G401 (cell line): Measurements from ENCODE around the gene RRH. TPM values are rescaled to one million over a fixed set of nuclear protein-coding genes. Genes with fewer than 3 reads are reported as not detected.
"Not testable (repeated sequence)": the region's sequence is repeated elsewhere in the genome, so short reads cannot be mapped to it uniquely, and the experiment has no call there.

Experiments
- DNase-seq: peaks from one replicate; pipeline ENCODE4 v3.0.0-alpha.2; 2015; ENCODE audit warnings: low spot score
- in situ Hi-C: cut with HindIII; loops from 2 replicates; pipeline ENCODE4 v1.10.0; 2016; ENCODE audit warnings: low sequenced_read_pairs, mixed read lengths
- total RNA-seq: library from RNA; depleted of rRNA; stranded (reverse); fragments of >200 nt; shearing (Covaris generic); gene quantifications from 2 replicates; pipeline ENCODE4 v1.2.3, GENCODE V29; 2014

RRH gene
- total RNA-seq, 1 experiment from 2014 or later = not detected

- peak; percentile 19 for DNase-seq
Measured at GRCh38 chr4:109826719-109827118, 1.1 kb upstream of the RRH start.

GRCh38 chr4:109833756-109834155, 6.0 kb downstream of the RRH start:
- in situ Hi-C loops = no loop called here
- no peak for DNase-seq

More at GRCh38 chr4:109826719-109827118, 1.1 kb upstream of the RRH start:
- in situ Hi-C loops = no loop called here

GRCh38 chr4:109836985-109837384, 9.2 kb downstream of the RRH start:
- no peak for DNase-seq
- in situ Hi-C loops = no loop called here

- in situ Hi-C loops = no loop called here
Measured at GRCh38 chr4:109846395-109847098, 18.8 kb downstream of the RRH start.

DNA sequence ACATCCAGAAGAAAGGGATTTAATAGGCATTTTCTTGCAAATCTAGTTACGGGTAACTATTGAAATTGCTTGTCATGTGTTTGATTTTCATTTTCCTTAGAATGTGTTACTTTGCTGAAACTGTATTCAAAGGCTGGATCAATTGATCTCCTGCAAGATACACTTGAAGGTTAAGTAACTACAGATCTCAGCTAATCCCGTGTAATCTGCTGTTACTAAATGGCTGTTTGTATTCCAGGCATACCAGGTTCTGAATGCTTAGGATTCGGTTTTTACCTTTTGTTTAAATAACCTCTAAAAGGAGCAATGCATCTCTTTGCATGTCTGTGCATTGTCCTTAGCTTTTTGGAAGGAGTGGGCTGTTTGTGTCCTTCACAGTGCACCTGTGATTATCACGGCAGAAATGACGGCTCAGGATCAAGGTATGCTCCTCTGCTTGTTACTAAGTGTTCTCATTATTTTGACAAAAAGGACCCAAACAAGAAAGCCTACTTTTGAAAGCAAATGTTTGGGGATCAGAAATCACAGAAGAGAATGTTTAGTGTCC, 20.2 kb downstream of the RRH start, which contains the start of gene LRIT3:
Gene LRIT3 (plus strand): TSS at position 212 of the 547 bp plus-strand sequence. CDS start 95 bp downstream, at position 307.
- in situ Hi-C loops = no loop called here
- DNase-seq = no peak

More at GRCh38 chr4:109846395-109847098, 18.8 kb downstream of the RRH start:
- DNase-seq = no peak

DNA sequence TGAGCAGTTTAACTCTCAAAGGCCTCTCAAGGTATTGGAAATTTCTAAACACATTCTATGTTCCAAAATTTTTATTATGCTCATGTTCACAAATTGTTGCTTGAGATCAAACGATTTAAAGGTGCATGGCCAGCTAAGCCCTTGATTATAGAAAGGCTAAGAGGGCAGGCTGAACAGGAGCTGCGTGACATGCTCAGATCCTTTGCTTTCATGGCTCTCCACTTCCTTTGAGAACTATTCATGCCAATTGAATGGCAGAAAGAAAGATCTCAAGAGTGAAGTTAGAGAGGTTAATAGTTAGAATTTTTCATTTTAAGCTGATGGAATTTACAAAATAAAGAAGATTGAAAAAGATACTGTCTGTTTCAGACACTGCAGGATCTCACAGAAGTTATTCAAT, 20.7 kb downstream of the RRH start:
- in situ Hi-C loops = no loop called here
- DNase-seq = no peak

- no peak for DNase-seq
- in situ Hi-C loops = no loop called here
Measured at GRCh38 chr4:109850601-109851000, 22.8 kb downstream of the RRH start.

- in situ Hi-C loops, DNase-seq: not testable (repeated sequence)
Measured at GRCh38 chr4:109859426-109860300, 31.9 kb downstream of the RRH start.

- in situ Hi-C loops = no loop called here
- DNase-seq = no peak
Measured at GRCh38 chr4:109861271-109861670, 33.5 kb downstream of the RRH start.

DNA sequence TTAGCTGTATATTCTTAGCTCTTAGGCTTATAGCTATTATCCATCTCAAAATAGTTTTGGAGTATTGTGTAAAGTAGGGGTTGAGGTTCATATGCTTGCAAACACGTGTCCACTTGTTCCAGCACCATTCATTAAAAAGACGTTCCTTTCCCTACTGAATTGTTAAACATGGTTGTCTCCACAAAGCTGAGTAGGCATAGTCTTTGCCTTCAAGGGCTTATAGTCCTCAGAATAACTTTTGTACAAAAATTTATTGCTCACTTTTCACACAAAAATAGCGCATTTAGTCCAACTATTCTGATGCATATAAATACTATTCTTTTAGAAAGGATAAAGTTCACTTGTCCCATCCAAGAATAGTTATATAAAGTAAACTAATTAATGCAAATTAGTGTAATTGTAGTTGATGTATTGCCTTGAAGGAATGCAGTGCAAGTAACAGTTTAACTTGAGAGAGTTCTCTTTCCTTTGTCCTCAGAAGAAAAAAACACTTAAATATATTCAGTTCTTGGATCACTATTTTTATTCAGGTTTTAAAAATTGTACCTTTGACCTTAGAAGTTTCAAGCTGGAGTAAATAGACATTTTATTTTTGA, 34.2 kb downstream of the RRH start:
- in situ Hi-C loops = no loop called here

GRCh38 chr4:109864134-109864533, 36.4 kb downstream of the RRH start:
- no peak for DNase-seq
- in situ Hi-C loops = no loop called here

More for the DNA sequence above, 34.2 kb downstream of the RRH start:
- DNase-seq = no peak

GRCh38 chr4:109870061-109870460, 42.3 kb downstream of the RRH start:
- in situ Hi-C loops = no loop called here

DNA sequence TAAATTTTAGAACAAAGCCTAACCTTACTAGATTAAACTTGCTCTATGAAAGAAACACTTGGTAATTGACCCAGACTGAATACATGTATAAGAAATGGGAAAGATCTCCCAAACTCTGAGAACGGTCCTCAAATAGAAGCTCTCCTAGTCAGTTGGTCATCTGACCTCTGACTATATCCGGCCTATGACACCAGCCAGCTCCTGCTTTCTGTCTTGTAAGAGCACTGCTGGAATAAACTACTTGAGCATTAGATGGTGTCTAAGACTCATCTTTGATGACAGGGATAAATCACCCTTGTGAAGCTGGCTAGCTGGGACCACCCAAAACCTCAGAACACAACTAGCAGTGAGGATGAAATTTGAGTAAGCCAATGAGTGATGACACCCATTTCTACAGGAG, 44.3 kb downstream of the RRH start:
- in situ Hi-C loops = no loop called here
- no peak for DNase-seq

More at GRCh38 chr4:109870061-109870460, 42.3 kb downstream of the RRH start:
- DNase-seq = no peak

DNA sequence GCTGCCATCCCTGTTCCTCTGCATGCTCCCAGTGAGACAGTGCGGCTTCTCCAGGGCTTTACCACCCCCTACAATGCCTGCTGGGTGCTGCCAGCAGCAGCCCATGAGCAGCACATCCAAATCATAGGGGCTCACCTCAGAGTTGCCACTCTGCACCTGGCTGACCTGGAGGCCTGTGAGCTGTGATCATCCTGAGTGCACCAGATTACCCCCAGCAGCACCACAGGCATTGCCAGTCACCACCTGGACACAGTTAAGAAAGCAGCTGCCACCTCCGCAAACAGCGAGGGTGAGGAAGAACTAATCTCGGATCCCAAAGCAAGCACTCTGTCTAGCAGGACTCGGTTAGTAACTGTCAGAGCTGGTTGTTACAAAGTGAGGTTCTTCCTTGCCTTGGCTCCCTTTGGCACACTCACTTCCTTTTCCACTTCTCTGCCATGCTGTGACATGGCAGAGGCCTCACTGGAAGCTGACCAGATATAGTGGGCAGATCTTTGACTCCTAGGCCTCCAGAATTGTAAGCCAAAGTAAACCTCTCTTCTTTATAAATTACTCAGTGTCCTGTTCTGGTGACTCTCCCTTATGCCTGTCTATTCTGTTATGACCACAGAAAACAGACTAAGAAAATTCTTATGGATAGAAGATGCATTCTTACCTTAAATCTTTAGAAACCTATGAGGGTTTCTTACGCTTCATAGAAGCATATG, 45.3 kb downstream of the RRH start:
- DNase-seq = no peak
- in situ Hi-C loops = no loop called here

DNA sequence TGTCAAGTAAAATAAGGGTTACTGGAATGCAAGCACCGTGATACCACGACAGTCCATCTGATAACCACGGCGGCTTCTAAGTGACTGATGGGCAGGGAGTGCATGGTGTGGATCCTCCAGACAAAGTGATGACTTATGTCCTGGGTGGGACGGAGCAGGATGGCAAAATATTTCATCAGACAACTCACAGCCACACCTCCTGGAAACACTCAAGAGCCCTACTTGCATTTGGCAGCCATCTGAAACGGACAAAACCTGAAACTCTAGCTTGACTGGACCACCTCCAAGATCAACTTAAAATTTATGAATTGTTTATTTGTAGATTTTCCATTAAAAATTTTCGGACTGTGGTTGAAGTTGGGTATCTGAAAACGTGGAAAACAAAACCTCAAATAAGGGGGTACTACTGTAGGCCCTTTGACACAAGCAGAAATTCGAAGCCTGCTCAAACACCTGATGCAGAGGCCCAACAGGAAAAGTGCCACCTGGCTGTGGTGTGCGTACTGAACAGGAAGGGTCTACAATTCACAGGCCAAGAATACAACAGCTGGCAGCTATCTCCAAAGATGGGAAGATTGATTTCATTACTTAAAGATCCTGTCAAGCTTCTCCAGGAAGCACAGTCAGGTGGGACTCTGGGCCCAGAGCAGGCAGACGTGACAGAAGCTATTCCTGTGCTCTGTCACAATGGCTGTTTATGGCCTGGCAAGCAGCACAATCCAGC, 46.2 kb downstream of the RRH start:
- no peak for DNase-seq
- in situ Hi-C loops = no loop called here

DNA sequence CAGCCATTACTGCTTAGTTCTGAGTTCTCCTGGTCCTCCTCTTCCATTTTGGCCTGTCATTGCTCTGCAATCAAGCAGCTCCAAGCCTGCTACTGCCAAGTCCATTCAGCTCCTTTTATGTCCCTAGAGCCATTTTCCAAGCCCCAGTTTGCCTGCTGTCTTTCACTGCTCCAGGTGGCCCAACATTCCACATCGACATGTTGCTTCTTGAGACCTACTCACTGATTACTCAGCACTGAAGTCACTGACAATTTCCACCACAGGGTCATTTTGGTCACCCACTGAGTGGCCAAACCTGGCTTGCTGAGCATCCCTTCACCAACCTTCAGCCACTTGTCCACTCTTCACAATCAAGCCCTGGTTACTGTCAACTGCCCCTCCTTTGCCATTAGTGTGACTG, 47.3 kb downstream of the RRH start:
- in situ Hi-C loops = no loop called here
- DNase-seq = no peak

DNA sequence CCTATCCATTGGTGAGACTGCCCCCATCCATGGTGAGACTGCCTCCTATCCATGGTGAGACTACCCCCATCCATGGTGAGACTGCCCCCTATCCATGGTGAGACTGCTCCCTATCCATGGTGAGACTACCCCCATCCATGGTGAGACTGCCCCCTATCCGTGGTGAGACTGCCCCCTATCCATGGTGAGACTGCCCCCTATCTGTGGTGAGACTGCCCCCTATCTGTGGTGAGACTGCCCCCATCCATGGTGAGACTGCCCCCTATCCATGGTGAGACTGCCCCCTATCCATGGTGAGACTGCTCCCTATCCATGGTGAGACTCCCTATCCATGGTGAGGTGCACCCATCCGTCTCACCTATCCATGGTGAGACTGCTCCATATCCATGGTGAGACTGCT, 47.8 kb downstream of the RRH start:
- in situ Hi-C loops = not testable (repeated sequence)

GRCh38 chr4:109876634-109877265, 49.0 kb downstream of the RRH start:
- in situ Hi-C loops = no loop called here
- DNase-seq = no peak

More for the DNA sequence above, 47.8 kb downstream of the RRH start:
- DNase-seq = not testable (repeated sequence)
